HG03025 (cell line): ENCODE data around the gene EN2.

Experiments
- ATAC-seq: cut with Tn5 transposase; IDR thresholded peaks from one replicate; pipeline ENCODE4 v1.9.1; 2021; ENCODE audit warnings: mild to moderate bottlenecking, moderate library complexity; ENCODE audit not compliant: unreplicated experiment, low FRiP score

The EN2 gene

DNA sequence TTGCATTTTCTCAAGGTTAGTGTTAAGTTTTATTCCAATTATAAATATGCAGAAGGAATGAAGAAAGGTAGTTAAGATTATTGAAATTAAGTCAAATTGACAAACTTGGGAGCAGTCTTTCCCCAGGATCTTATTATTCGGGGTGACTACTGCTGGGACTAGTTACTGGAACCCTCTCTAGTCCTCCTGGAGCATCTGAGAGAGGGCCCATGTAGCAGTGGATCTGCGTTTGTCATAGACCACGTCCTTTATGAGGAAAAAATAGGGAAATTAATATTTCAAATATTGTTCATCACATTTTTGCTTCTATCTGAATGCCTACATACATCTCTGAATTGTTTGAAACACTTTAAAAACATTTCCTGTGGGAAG lies 47.5 kb downstream of the EN2 start:
- ATAC-seq, result no peak

DNA sequence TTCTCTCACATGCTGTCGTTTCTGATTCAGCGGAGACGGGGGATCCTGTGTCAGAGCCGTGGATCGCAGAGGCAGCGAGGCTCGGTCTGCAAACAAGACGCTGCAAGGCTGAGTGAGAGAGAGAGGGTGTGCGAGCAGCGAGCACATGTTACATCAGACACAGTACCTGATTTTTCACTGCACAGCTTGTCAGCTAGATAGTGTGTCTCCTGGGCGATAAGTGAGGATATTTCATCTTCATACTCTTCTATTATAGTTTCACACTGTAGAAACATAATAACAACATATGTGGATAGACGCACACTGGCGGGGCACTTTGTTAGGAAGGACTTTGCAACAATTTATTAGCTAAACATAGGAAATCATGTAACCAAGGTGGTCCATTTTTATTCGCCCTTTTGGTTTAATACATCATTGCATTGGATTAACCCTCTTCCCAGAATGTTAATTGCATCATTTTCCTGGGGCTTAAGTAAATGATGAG lies 49.0 kb downstream of the EN2 start:
- ATAC-seq, result no peak

DNA sequence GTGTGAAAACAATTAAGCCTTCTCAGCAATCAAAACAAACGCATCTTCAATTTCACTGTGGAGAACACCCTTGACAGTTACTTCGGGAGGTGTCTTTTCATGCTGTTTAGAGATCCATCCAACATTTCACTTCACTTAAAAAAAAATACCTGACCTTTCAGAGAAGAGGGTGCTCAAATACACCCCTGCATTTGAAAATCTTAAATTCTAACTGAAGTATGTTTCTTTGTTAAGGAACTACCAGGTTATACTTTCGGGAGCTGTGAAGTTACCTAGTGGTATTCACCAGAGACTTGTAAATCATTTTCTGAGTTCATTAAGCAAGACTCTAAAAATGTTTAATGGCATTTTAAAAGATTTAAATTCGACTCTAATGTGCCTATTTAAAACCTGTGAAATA lies 49.6 kb downstream of the EN2 start:
- no peak for ATAC-seq

DNA sequence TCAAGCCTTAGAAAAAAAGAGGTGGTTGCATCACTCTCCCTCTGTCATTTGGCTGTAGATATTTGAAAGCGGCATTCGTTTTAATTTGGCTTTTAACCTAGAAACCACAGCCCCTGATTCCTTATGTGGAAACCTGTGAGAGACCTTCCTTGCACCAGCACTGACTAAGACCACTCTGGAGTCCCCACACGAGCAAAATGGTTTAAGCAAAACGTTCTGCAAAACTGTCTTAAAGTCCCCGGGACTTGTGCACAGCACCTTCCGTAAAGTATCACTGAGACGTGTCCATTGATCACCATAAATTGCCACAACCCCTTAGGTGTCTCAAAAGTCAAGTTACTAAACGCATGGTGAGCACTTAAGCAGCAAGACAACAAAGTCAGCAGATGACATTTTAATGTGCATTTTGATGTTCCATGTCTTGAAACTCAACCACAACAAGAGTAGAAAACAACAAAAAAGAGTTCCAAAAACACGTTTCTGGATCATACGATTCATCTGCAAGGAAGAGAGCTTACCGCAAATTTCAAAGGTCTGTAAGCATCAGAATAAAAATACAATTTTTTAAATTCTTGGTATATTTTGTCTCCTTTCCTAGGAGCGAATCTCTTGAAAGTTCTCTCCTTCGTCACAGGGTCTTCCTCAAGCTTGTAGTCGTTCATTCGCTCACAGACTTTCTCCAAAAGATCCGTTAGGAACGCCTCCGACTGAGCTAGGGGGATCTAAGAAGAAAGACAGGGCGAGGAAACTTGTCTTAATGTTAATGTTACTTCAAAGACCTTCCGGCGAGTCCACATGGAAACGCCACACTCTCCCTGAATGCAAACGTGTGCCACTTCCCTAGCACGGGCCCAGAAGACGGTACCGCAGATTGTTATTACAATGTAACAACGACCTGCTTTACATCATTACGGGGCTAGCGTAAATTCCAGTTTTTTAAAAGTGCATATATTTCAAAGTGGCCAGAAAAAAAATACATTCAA lies 50.7 kb downstream of the EN2 start:
- ATAC-seq, result no peak

DNA sequence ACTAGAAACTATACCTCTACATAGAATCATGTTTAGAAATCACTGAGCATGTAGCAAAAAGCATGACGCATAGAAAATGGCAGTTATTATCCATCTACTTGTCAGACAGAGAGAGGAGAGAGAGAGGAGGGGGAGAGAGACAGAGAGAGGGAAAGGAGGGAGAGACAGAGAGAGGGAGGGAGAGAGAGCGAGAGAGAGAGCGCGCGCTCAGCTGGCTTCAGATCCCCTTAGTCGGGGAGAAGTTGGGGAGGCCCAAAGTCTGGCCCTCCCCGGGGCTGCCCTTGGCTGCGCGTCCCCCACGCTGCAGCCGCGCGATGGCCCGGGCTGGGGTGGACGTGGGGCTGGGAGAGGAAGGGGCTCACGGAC lies 51.4 kb downstream of the EN2 start:
- no peak for ATAC-seq

DNA sequence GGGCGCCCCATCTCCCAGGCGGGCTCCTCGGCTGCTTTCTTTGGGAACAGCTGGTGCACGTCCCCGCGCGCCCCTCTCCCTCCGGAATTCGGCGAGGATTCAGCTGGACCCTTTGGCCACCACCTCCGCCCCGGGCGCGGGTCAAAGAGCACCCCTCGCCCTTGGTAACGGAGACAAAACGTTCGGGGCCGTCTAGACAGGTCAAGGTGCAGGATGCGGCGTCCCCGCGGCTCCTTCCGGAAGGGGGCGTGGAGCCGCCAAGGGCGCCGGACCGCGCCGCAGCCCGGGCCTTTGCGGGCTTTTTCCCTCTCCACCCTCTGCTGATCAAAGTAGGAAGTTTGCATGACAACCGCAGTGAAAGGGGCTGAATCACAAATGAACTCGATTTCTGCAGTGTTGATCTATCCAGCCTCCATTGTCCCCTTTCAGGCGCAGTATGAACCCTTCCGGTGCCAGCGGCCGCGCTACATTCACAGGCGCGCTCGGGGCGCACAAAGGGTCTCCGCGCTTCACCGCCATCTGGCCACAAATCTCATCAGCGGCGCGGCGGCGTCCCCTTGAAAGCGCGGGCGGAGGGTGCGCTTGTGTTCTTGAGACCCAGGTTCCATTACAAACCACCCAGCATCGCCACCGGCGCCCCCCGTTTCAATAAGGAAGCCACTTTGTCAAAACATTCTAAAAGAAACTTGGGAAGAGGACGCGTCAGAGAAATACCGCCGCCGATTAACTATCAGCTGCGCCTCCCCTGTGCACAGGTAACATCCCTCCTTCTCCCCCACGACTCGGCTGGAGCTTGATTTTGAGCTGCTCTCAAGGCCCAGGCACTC lies 52.0 kb downstream of the EN2 start:
- no peak for ATAC-seq

DNA sequence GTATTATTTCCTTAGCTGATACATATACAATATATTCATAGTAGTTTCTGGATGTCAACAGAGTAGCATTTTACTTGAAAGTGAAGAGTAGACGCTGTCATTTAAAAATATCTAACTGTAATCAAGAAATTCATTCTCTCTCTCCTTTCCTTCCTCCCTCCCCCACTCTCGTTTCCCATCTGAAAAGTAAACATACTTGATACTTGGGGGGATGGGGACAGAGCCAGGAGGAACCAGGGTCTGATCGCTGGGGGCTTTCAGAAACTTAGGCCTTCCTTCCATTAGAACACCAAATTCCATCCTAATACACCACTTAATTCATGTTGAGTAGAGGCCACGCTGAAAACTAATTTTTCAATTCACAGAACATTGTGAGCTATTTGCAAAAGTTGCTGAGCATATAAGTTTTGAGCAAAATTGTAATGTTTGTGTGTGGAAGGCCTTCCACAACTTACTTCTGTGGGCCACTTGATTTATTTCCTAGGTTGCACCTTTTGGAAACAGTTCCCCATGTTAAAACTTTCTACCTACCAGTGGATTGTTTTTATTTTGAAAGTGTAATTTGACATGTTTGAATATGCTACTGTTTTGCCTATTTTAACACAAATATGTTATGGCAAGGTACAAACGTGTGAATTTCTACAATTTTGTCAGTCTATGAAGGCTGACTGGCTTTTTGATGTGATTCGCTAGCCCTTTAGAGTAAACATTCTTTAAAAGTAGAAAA lies 53.2 kb downstream of the EN2 start:
- no peak for ATAC-seq

DNA sequence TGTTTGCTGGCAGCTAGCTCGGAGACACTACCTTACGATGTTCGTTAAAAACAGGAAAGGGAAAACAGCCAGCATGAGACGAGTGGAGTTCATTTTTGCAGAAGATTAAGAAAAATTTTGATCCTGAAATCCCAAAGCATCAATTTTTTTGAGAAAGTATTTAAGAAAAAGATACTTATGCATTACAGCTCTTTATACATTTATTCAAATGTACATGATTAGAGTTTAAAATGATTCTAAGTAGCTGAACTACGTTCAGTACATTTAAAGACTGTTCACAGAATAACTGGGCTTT lies 53.7 kb downstream of the EN2 start:
- no peak for ATAC-seq

DNA sequence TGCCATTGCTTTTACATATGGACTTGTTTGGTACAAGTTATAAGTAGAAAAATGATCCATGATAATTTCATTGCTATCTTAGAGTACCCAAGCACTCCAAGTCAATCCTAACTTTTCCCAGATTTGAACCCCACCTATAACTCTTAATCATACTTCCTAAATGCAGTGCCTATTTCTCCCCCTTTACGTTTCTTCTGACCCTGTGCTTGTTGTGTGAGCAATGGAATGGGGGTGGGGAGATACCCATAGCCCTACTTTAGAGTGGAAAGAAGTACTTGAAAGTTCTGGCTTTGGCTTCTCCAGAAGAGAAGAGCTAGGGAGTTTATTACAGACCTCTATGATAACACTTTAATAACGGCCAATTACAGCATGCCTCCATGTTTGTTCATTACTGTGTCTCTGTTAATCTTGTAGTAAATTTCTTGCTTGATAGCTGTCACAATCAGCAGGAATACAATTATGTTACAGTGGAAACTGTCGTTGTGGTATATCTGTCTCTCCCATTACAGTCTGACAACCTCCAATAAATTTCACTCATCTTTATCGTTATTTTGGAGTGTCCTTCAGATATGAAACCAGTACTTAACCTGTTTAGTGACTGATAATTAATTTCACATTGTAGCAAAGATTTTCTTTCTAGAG lies 54.4 kb downstream of the EN2 start:
- no peak for ATAC-seq

DNA sequence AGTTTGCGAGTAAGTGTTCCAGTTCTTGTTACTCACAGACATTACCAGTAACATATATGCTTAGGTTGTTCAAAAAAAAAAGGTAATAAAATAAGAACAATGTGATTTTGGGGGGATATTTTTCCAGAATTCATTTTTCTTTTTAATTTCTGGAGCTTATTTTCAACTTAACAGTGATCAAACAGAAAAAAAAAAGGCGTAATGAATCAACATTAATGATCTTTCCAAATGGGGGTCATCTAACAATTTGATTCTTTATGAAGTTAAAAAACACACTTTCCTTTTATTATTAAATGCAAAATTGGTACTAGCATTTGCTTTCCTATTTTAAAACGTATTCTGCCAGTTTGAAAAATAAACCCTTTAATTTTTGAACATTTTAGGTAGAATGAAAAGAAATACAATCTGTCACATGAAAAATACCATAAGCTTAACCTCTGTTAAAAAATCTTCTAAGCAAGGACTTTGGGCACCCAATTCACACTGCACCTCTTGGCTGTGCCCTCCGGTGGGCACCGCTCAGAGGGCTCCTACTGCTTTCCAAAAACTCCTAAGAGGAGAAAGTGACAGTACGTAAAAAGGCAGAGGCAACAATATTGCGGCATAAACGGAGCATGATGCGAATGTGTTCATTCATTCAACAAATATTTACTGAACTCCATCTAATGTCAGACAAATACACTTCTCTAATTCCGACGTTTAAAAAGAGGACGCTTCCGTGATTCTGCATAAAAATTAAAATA lies 55.8 kb downstream of the EN2 start:
- ATAC-seq, result no peak

DNA sequence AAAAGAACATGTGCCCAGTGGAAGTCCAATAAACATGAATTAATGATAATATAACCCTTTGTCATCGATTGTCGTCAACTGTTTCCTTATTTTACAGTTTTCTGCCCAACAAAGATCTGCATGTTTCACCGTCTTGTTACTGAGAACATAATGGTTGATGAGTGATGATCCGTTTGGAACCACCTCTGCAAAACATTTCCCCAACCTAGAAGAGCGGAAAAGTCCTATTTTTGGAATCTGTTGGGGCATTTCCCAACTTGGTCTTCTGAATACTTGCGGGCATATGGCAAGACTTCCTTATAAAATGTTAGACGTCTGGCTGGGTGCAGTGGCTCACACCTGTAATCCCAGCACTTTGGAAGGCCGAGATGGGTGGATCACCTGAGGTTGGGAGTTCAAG lies 56.4 kb downstream of the EN2 start:
- no peak for ATAC-seq
